Renal pelvis (tissue), 4 donors: ENCODE data around the gene ZNF346. TPM values are rescaled to one million over a fixed set of nuclear protein-coding genes. Genes with fewer than 3 reads are reported as not detected.
A peak's percentile ranks its signal among the peaks of the same experiment; 100 is the strongest.

Source experiments
- DNase-seq: peaks from one replicate; pipeline ENCODE4 v3.0.0-alpha.2; 2013
- polyA plus RNA-seq, 3 donors: library from polyadenylated mRNA; unstranded; fragments of 120-200 nt; gene quantifications; one replicate each; pipeline ENCODE4 v1.2.1, GENCODE V29; 2013; ENCODE audit not compliant: insufficient read length in 3 of 3

The ZNF346 gene
- polyA plus RNA-seq, 3 donors: 21.6 to 33.2 (median 27.5) TPM

- no peak for DNase-seq
These were observed 90.2 kb downstream of the ZNF346 start for GRCh38 chr5:177112589-177113220.

- peak; percentile 72 for DNase-seq
These were observed 91.3 kb downstream of the ZNF346 start for GRCh38 chr5:177113566-177114424.

- peak; percentile 90 for DNase-seq
These were observed 94.3 kb downstream of the ZNF346 start for GRCh38 chr5:177116631-177117373.

GRCh38 chr5:177117441-177118045, 95.0 kb downstream of the ZNF346 start:
- DNase-seq: no peak

GRCh38 chr5:177122566-177122965, 100.1 kb downstream of the ZNF346 start:
- DNase-seq: no peak

GRCh38 chr5:177123789-177124485, 101.4 kb downstream of the ZNF346 start:
- DNase-seq: no peak

- no peak for DNase-seq
These were observed 102.0 kb downstream of the ZNF346 start for GRCh38 chr5:177124486-177124991.

GRCh38 chr5:177126771-177127170, 104.3 kb downstream of the ZNF346 start:
- DNase-seq: no peak

- no peak for DNase-seq
These were observed 106.1 kb downstream of the ZNF346 start for GRCh38 chr5:177128551-177128981.

- no peak for DNase-seq
These were observed 107.9 kb downstream of the ZNF346 start for GRCh38 chr5:177130211-177131018.

Other genes starting within 250 kb of the ZNF346 start
- under 1 TPM; 0.13 to 0.43 (median 0.34) TPM for gene UNC5A, start 212.1 kb upstream of the ZNF346 start, polyA plus RNA-seq
- gene HK3, start 123.3 kb upstream of the ZNF346 start, polyA plus RNA-seq: under 1 TPM; 0.37 to 0.99 (median 0.73) TPM
- gene UIMC1, start 15.9 kb upstream of the ZNF346 start, polyA plus RNA-seq: 10 to 100 TPM; 37.0 to 47.0 (median 38.8) TPM
- 100 to 1,000 TPM in 2 of 3 donors, 10 to 100 TPM in 1; 87.4 to 103 (median 101) TPM for gene FGFR4, start 64.2 kb downstream of the ZNF346 start, polyA plus RNA-seq
- gene NSD1, start 111.1 kb downstream of the ZNF346 start, polyA plus RNA-seq: 10 to 100 TPM; 62.9 to 70.0 (median 68.5) TPM